Heart right ventricle (tissue), 16 donors: ENCODE measurements around the gene SF1. TPM values are rescaled to one million over a fixed set of nuclear protein-coding genes. Genes with fewer than 3 reads are reported as not detected.

Experiments used
- ATAC-seq, 8 donors: fragments of 200-7000 bp; cut with Tn5 transposase; one replicate each; pipeline ENCODE4 v1.9.1; 2020; ENCODE audit warnings: mild to moderate bottlenecking in 8 of 8, moderate library complexity in 8 of 8, moderate number of reproducible peaks in 1 of 8
- DNase-seq, 2 donors: peaks; one replicate each; pipeline ENCODE4 v3.0.0-alpha.2; 2020
- H3K27ac ChIP-seq, 10 donors: fragments of 200-600 bp; sonication (generic) in 2 of 10; one replicate each; pipeline versions ENCODE4 v1.5.0 to v1.8.0; 2020 to 2022; ENCODE audit warnings: mild to moderate bottlenecking in 3 of 10
- H3K27me3 ChIP-seq, 7 donors: fragments of 200-600 bp; one replicate each; pipeline ENCODE4 v1.8.0; 2021 to 2022; ENCODE audit warnings: mild to moderate bottlenecking in 2 of 7
- H3K36me3 ChIP-seq, 9 donors: fragments of 200-600 bp; sonication (generic) in 1 of 9; one replicate each; pipeline versions ENCODE4 v1.5.0 to v1.8.0; 2020 to 2022; ENCODE audit warnings: mild to moderate bottlenecking in 2 of 9
- H3K4me1 ChIP-seq, 9 donors: fragments of 200-600 bp; sonication (generic) in 1 of 9; one replicate each; pipeline versions ENCODE4 v1.5.0 to v1.8.0; 2020 to 2022; ENCODE audit warnings: mild to moderate bottlenecking in 4 of 9
- H3K4me3 ChIP-seq, 10 donors: fragments of 200-600 bp; sonication (generic) in 2 of 10; one replicate each; pipeline versions ENCODE4 v1.5.0 to v1.8.0; 2020 to 2022; ENCODE audit warnings: mild to moderate bottlenecking in 7 of 10, moderate library complexity in 2 of 10
- H3K9me3 ChIP-seq, 11 donors: fragments of 200-600 bp in 10 of 11; sonication (generic) in 2 of 11; one replicate each; pipeline versions ENCODE4 v1.5.0 to v1.8.0; 2013 to 2022; ENCODE audit warnings: mild to moderate bottlenecking in 2 of 11, control low read depth in 1 of 11, moderate library complexity in 1 of 11
- WGBS, 2 donors: extraction: QIAGEN DNeasy Blood & Tissue Kit; methylation state at CpG; one replicate each; pipeline ENCODE4 v1.1.7; 2013; ENCODE audit warnings: inconsistent platforms in 1 of 2; 5-methylcytosine and 5-hydroxymethylcytosine counted together
- intact Hi-C, 10 donors: fragments of 100-400 bp; cut with DNase I; formaldehyde crosslinking; loops; one replicate each; pipeline versions ENCODE4 v1.11.1 to v1.14.2; 2022
- polyA plus RNA-seq, 2 donors: library from polyadenylated mRNA; stranded (reverse); fragments of 200-250 nt; gene quantifications; one replicate each; pipeline ENCODE4 v1.2.3, GENCODE V29; 2013
- total RNA-seq, 10 donors: library from RNA; stranded (reverse); fragmentation: NEBNext Ultra II Directional in 3 of 10; extraction: Animal tissue kit (Norgen Biotek cat#: 25700) in 3 of 10; gene quantifications; one replicate each; pipeline versions ENCODE4 v1.2.1 to v1.2.4, GENCODE V29; 2021 to 2023
- TF ChIP-seq, protein P1 (sequence below), 9 donors: fragments of 200-600 bp; sonication (generic) in 2 of 9; IDR thresholded peaks; one replicate each; pipeline versions ENCODE4 v1.5.0 to v1.8.0; 2021 to 2022; ENCODE audit warnings: antibody characterized with exemption in 9 of 9, mild to moderate bottlenecking in 5 of 9, moderate library complexity in 1 of 9
- donor health status: Arrhythmogenic right ventricular cardiomyopathy.
- donor health status: ischemic (EF 13 %, LVEDD 7.1; RV severe dilation, severe dysfunction).
- donor health status: healthy with polysubstance abuse.
- donor health status: DM: no; HTN: yes; CAD: no.
- donor health status: DM: no; HTN: no; CAD: no.
- donor health status: ischemic (EF 25% LVEDD 6.9; RV normal size, moderate dysfunction).
- donor health status: ischemic (EF 25% LVEDD 5.7; RV mildly dilated, moderate dysfunction).
- donor health status: healthy.
- donor health status: DM: yes; HTN: yes; CAD: no.
- donor health status: Ischemic cardiomyopathy.
- donor health status: ischemic (EF 35%, LVEDD 5.7; RV mildly dilated, moderate dysfunction).
- donor health status: nonischemic (EF 11% LVEDD 7.7; RV severe dilation, severe dysfunction).
- donor health status: DM: yes; HTN: yes; CAD: no.
- donor health status: PGD.
- donor health status: ischemic (EF 29% LVEDD 5.4; RV normal size, mild dysfunction).
- donor health status: nonischemic (EF 23%, LVEDD 6.1; RV moderate dilation, normal function).

SF1 gene
- total and polyA plus RNA-seq, 12 donors = 45.6 to 201 (median 160) TPM

DNA sequence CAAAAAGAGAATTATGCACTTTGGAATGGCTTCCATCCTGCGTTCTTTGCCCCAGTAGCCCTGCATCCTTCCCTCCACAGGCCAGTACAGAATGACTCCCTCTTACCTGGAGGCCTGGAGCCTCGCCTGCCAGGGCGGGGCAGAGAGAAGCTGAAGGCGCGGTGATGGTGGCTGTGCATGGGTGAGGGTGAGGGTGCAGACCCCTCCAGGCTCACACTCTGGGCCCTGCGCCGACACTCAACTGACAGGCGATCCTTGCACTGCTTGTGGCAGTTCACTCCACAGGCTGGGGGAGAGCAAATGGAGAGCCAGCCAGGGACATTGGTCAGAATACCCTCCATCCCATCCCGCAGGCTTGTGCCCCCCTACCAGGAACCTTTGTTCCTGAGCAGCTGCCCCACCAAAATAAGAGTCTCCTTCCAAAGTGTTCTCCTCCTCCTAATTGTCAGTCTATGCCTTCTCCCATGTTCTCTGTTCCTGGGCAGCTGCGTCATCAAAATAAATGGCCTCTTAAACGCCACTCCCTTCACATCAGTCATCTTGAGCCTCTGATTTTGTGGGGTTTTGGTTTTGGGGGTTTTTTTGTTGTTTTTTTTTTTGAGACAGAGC is 49.5 kb downstream of the SF1 start:
- ATAC-seq = no peak

GRCh38 chr11:64726867-64727530 is 51.3 kb downstream of the SF1 start:
- Histone ChIP-seq H3K27me3 (peaks cover 0 to 9% (median 5%) of the 10 kb centered on the region in 7 donors), H3K9me3 (no peaks in the 10 kb centered on the region), H3K4me3 (no peak overlapping the region), H3K36me3 (peaks cover 0 to 38% (median 0%) of the 10 kb centered on the region in 9 donors), H3K27ac (no peak overlapping the region), H3K4me1 (peaks cover 0 to 12% (median 5%) of the 10 kb centered on the region in 9 donors)
- TF ChIP-seq, protein P1, sequence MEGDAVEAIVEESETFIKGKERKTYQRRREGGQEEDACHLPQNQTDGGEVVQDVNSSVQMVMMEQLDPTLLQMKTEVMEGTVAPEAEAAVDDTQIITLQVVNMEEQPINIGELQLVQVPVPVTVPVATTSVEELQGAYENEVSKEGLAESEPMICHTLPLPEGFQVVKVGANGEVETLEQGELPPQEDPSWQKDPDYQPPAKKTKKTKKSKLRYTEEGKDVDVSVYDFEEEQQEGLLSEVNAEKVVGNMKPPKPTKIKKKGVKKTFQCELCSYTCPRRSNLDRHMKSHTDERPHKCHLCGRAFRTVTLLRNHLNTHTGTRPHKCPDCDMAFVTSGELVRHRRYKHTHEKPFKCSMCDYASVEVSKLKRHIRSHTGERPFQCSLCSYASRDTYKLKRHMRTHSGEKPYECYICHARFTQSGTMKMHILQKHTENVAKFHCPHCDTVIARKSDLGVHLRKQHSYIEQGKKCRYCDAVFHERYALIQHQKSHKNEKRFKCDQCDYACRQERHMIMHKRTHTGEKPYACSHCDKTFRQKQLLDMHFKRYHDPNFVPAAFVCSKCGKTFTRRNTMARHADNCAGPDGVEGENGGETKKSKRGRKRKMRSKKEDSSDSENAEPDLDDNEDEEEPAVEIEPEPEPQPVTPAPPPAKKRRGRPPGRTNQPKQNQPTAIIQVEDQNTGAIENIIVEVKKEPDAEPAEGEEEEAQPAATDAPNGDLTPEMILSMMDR (IDR thresholded peaks at IDR 0.05) = no peak
- DNase-seq (no peak), ATAC-seq (no peak)
- intact Hi-C loops = loop anchor here in 1 of 10 donors (5.0 kb wide), 1 partner anchor 40 kb away; no protein-coding TSS in a partner anchor
- WGBS, 2 donors = 81 to 84% methylated on average over 7 of the region's 7 CpGs

More for the DNA sequence above, 49.5 kb downstream of the SF1 start:
- DNase-seq = no peak
- Histone ChIP-seq H3K4me3 (no peak overlapping the region), H3K9me3 (no peaks in the 10 kb centered on the region), H3K27ac (no peak overlapping the region), H3K4me1 (peaks cover 0 to 4% (median 0%) of the 10 kb centered on the region in 9 donors), H3K36me3 (peaks cover 0 to 52% (median 0%) of the 10 kb centered on the region in 9 donors), H3K27me3 (no peaks in the 10 kb centered on the region)
- TF ChIP-seq, protein P1 (IDR thresholded peaks at IDR 0.05) = no peak
- intact Hi-C loops = loop anchor here in 1 of 10 donors (5.0 kb wide), 1 partner anchor 42 kb away; no protein-coding TSS in a partner anchor
- WGBS, 2 donors = 98 to 99% methylated on average over 11 of the region's 11 CpGs

- Histone ChIP-seq H3K27ac (no peak overlapping the region), H3K27me3 (peaks cover 0 to 16% (median 13%) of the 10 kb centered on the region in 7 donors), H3K4me3 (no peak overlapping the region), H3K36me3 (peaks cover 0 to 31% (median 0%) of the 10 kb centered on the region in 9 donors), H3K9me3 (no peaks in the 10 kb centered on the region), H3K4me1 (peaks cover 0 to 12% (median 5%) of the 10 kb centered on the region in 9 donors)
- 48 to 55% methylated on average over 9 of the region's 9 CpGs for WGBS, 2 donors
- intact Hi-C loops = loop anchor here in 1 of 10 donors (5.0 kb wide), 1 partner anchor 39 kb away; no protein-coding TSS in a partner anchor
- TF ChIP-seq, protein P1 (IDR thresholded peaks at IDR 0.05) = no peak
- DNase-seq (no peak), ATAC-seq (no peak)
Observed at GRCh38 chr11:64726211-64726641, 52.1 kb downstream of the SF1 start.

DNA sequence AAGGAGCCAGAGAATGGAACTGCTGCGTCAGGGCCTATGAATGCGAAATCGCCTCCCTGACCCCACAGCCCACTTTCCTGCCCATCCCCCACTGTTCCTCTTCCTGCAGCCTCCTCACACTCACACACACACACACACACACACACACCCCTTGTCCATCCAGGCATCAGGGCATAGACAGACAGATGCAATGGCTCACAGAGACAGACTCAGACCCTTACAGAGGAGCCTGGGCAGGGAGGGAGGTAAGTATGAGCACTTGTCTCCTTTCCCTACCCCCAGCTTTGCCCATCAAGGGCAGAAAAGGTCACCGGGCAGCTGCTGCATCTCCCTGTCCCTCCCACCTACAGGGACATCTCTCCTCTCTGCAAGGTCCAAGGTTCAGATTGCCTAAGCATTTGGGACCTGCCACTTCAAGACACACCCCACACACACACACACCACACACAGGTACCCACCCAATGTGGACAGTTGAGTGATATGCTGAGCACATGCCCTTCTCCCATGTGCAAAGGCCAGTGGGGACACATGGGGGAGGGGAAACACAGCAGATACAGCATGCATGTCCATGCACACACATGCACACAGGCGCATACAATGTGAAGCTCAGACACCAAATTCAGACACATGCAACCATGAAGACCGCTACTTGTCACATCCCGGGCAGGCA is 53.3 kb downstream of the SF1 start:
- Histone ChIP-seq H3K9me3 (no peaks in the 10 kb centered on the region), H3K36me3 (peaks cover 0 to 19% (median 0%) of the 10 kb centered on the region in 9 donors), H3K27ac (no peak overlapping the region), H3K4me1 (peaks cover 0 to 10% (median 5%) of the 10 kb centered on the region in 9 donors), H3K4me3 (no peak overlapping the region), H3K27me3 (peaks cover 0 to 29% (median 23%) of the 10 kb centered on the region in 7 donors)
- ATAC-seq (no peak), DNase-seq (no peak)
- 67 to 75% methylated on average over 7 of the region's 7 CpGs for WGBS, 2 donors
- TF ChIP-seq, protein P1 (IDR thresholded peaks at IDR 0.05) = no peak
- intact Hi-C loops = loop anchor here in 5 of 10 donors (2.0 to 5.0 kb wide), 3 partner anchors 36 to 173 kb away; no protein-coding TSS in a partner anchor
